Stimulated activated CD4-positive, alpha-beta T cell treated with anti-CD3 and anti-CD28 coated beads, Interleukin-2, amount 100 ng/mL, for 48 hours (primary cell): ENCODE measurements around the gene ZNG1F.
"Not testable (repeated sequence)": the region's sequence is repeated elsewhere in the genome, so short reads cannot be mapped to it uniquely, and the experiment has no call there.

Experiments
- DNase-seq, 2 donors: peaks; one replicate each; pipeline ENCODE4 v3.0.0-alpha.2; 2020

ZNG1F gene

GRCh38 chr9:41120696-41121095 is 68.4 kb downstream of the ZNG1F start:
- not testable (repeated sequence) for DNase-seq

GRCh38 chr9:41119719-41120118 is 69.4 kb downstream of the ZNG1F start:
- not testable (repeated sequence) for DNase-seq

GRCh38 chr9:41119311-41119710 is 69.8 kb downstream of the ZNG1F start:
- DNase-seq = not testable (repeated sequence)

DNA sequence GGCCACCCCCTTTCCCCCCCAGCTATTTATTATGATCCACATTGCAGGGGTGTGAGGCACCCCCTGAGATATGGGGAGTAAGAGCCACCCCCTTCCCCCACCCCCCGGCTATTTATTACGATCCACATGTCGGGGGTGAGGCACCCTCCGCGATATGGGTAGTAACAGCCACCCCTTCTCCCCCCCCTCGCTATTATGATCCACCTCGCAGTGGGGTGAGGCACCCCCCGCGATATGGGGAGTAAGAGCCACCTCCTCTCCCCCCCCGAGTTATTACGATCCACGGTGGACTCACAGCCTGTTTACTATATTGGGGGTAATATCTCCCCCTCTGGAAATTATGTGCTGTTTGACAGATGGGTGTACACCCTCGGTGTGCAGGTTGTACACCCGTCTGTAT is 75.8 kb downstream of the ZNG1F start:
- not testable (repeated sequence) for DNase-seq

DNA sequence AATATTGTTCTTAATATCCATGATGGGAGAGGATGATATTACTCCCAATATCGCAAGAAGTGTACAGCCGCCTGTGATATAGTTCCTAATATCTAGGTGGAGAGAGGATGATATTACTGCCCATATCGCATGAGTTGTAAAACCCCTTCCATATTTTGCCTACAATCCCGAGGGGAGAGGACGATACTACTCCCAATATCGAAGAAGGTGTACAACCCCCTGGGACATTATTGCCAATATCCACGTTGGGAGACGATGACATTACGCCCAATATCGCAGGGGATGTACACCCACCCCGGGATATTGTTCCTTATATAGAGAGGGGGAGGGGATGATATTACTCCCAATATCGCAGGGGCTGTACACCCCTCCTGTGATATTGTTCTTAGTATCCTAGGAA is 77.7 kb downstream of the ZNG1F start:
- DNase-seq = not testable (repeated sequence)

GRCh38 chr9:41110913-41111312 is 78.2 kb downstream of the ZNG1F start:
- not testable (repeated sequence) for DNase-seq

DNA sequence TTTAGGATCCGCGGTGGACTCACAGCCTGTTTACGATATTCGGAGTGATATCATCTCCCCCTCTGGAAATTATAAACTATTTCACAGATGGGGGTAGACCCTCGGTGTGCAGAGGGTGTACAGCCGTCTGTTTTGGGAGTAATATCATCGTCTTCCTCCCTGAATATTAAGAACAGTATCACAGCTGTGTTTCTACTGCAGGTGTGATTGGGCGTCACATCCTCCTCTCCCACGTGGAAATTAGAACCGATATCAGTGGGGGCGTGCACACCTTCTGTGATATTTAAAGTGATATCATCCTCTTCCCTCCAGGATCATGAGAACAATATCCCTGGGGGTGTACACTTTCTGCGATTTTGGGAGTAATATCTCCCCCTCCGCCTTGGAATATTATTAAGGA is 79.9 kb downstream of the ZNG1F start:
- DNase-seq = not testable (repeated sequence)

DNA sequence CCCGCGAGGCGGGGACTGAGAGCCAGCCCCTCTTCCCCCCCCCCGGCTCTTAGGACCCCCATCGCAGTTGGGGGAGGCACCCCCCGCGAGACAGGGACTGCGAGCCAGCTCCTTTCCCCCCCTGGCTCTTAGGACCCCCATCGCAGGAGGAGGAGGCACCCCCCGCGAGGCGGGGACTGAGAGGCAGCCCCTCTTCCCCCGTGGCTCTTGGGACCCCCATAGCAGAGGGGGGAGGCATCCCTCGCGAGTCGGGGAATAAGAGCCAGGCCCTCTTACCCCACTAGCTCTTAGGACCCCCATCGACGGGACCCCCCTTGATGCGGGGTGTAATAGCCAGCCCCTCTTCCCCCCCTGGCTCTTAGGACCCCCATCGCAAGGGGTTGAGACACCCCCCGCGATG is 80.3 kb downstream of the ZNG1F start:
- DNase-seq = not testable (repeated sequence)

- not testable (repeated sequence) for DNase-seq
Observed at GRCh38 chr9:41106472-41107116, 82.5 kb downstream of the ZNG1F start.

DNA sequence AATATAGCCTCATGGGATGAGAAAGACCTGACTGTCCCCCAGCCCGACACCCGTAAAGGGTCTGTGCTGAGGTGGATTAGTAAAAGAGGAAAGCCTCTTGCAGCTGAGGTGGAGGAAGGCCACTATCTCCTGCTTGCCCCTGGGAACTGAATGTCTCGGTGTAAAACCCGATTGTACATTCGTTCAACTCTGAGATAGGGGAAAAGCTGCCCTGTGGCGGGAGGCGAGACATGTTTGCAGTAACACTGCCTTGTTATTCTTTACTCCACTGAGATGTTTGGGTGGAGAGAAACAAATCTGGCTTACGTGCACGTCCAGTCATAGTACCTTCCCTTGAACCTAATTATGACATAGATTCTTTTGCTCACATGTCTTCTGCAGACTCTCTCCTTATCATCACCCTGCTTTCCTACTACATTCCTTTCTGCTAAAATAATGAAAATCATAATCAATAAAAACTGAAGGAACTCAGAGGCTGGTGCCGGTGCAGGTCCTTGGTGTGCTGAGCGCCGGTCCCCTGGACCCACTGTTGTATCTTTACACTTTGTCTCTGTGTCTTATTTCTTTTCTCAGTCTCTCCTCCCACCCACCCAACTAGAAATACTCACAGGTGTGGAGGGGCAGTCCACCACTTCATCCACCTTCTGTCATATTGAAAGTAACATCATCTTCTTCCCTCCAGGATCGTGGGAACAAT is 83.4 kb downstream of the ZNG1F start:
- not testable (repeated sequence) for DNase-seq

GRCh38 chr9:41104542-41104941 is 84.6 kb downstream of the ZNG1F start:
- not testable (repeated sequence) for DNase-seq

GRCh38 chr9:41100508-41100907 is 88.6 kb downstream of the ZNG1F start:
- DNase-seq = not testable (repeated sequence)

- not testable (repeated sequence) for DNase-seq
Observed at GRCh38 chr9:41098759-41099158, 90.4 kb downstream of the ZNG1F start.

GRCh38 chr9:41095060-41095459 is 94.1 kb downstream of the ZNG1F start:
- DNase-seq = not testable (repeated sequence)

DNA sequence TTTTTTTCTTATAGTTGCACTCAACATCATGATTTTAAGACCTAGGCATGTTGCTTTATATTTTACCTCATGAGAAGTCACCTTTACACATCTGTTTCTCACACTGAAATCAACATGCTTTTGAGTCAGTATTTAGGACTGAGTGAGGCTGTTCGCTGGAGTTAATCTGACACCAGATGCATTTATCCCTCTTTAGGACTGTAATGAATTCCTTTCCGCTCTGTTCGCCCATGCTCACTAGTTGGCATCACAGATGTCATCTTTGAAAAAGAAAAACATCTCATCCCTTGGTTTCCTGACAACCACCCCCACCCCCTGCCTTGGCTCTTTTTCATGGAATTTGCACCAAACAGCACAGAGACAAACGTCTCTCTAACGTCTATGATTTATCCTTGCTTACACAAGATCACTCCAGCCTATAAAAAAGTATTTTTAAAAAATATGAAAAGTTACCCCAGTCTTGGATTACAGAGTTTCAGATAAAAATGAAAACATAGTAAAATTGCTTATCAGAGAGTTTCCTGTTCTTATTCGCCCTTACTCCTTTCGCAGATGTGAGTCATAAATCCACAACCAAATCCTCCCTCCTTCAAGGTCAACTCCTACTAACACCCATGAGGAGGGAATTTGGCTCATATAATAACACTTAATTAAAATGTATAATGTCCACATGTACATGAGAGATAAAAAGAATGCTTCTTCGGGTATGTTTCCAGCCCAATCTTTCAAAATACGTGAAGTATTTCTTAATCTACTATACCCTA is 94.9 kb downstream of the ZNG1F start:
- DNase-seq = not testable (repeated sequence)

GRCh38 chr9:41090922-41091321 is 98.2 kb downstream of the ZNG1F start:
- DNase-seq = not testable (repeated sequence)

- DNase-seq = not testable (repeated sequence)
Observed at GRCh38 chr9:41090386-41090785, 98.7 kb downstream of the ZNG1F start.

DNA sequence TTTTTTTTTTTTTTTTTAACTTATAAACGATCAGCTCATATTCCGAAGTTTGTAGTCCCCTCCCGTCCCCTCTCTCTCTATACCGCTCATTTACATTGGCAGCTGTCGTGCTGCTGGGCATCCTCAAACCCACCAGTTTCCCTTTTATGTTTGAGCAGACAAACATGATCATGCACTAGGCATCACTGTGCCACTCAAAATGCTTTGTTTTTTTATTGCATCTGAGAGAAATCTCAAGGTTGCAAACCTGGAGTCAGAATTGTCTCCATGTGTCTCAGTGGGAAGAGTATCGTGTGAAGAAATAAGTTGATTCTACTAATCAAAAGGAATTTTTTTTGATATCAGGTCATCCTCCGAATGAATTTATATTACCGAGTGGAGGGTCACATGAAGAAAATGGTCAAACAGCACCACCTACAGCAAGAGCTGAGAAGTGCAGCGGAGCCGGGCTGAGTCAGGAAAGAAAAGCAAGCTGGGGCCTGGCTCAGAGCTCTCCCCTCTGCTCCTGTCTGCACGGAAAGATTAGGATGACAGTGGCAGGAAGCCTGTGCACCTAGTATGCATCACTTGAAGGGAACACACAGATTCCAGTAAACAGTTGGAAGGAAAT is 100.6 kb downstream of the ZNG1F start:
- DNase-seq = not testable (repeated sequence)

GRCh38 chr9:41087929-41088328 is 101.2 kb downstream of the ZNG1F start:
- DNase-seq = not testable (repeated sequence)

DNA sequence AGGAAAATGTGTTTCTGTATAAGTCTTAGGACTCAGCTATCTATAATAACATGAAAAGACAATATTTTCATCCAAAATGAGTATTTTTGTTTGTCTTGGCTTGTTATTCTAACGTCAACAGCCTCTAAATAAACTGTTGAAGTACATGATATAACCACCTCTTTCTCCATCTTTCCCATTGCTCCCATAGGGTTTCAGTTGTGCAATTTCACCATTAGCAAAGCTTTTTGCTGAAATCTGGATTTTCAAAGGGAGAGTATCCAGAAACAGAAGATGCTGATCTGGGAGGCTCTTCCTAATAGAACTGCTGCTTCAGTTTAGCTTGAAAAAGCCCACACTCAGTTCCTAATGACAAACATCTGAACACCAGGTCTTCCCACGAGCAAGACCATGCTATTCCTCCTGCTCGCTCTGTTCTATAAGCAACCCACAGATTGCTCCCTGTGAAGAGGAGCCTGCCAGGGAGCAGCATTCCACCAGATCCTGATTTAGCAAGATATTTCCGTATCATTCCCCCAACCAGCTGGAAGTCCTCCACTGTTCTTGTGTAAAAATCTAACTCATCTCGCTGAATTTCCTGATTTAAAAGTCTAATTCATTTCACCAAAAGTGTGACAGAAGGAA is 101.8 kb downstream of the ZNG1F start:
- not testable (repeated sequence) for DNase-seq

- DNase-seq = not testable (repeated sequence)
Observed at GRCh38 chr9:41086685-41087084, 102.4 kb downstream of the ZNG1F start.

GRCh38 chr9:41086215-41086614 is 102.9 kb downstream of the ZNG1F start:
- not testable (repeated sequence) for DNase-seq

- not testable (repeated sequence) for DNase-seq
Observed at GRCh38 chr9:41082358-41082757, 106.8 kb downstream of the ZNG1F start.
